Panc1 (cell line): Measurements from ENCODE around the gene CCL28.

Source experiments
- CTCF ChIP-seq: fragments of 450-650 bp; IDR thresholded peaks from 2 replicates; pipeline ENCODE4 v1.5.1; 2017; ENCODE audit warnings: mild to moderate bottlenecking
- SIN3A ChIP-seq: IDR thresholded peaks from 2 replicates; pipeline ENCODE4 v1.6.1; 2012; ENCODE audit warnings: low read depth, mild to moderate bottlenecking, low read length, moderate library complexity, borderline replicate concordance; ENCODE audit not compliant: insufficient read depth

- TF ChIP-seq CTCF (no peak), SIN3A (no peak)
Measured at GRCh38 chr5:43420241-43420640, 8.1 kb upstream of the CCL28 start.
